Natural killer cell (primary cell): ENCODE data around the gene PRKAG2. TPM values are rescaled to one million over a fixed set of nuclear protein-coding genes. Genes with fewer than 3 reads are reported as not detected.

Source experiments
- ATAC-seq, 3 donors: fragments of 150-1000 bp in 2 of 3; fragments of 200-7000 bp in 1 of 3; cut with Tn5 transposase; 1 replicate in 1 of 3; 2 replicates in 2 of 3; pipeline ENCODE4 v1.10.0; 2021; ENCODE audit warnings: mild to moderate bottlenecking in 2 of 3, moderate library complexity in 2 of 3
- DNase-seq, 2 donors: peaks; one replicate each; pipeline versions ENCODE4 v3.0.0 to v3.0.0-alpha.2; 2013 to 2021; ENCODE audit warnings: mixed read lengths in 1 of 2
- H3K27ac ChIP-seq: one replicate; pipeline ENCODE4 v1.5.1; 2013; ENCODE audit warnings: mild to moderate bottlenecking, low read length
- H3K27me3 ChIP-seq: one replicate; pipeline ENCODE4 v1.6.1; 2013; ENCODE audit warnings: low read length; ENCODE audit not compliant: control insufficient read depth, insufficient read depth
- H3K36me3 ChIP-seq: one replicate; pipeline ENCODE4 v1.6.1; 2013; ENCODE audit warnings: low read length; ENCODE audit not compliant: control insufficient read depth, insufficient read depth
- H3K4me1 ChIP-seq: one replicate; pipeline ENCODE4 v1.6.1; 2013; ENCODE audit warnings: low read length; ENCODE audit not compliant: control insufficient read depth, insufficient read depth
- H3K4me3 ChIP-seq: one replicate; pipeline ENCODE4 v1.5.1; 2013; ENCODE audit warnings: low read length
- H3K9me3 ChIP-seq: one replicate; pipeline ENCODE4 v1.6.1; 2013; ENCODE audit warnings: low read length; ENCODE audit not compliant: control insufficient read depth, insufficient read depth
- H3K27ac Mint-ChIP-seq, 2 donors: one replicate each; pipeline ENCODE4 v1.8.0; 2022; ENCODE audit warnings: mild to moderate bottlenecking in 2 of 2, mixed read lengths in 2 of 2, moderate library complexity in 1 of 2
- H3K27me3 Mint-ChIP-seq, 2 donors: one replicate each; pipeline ENCODE4 v1.8.0; 2022; ENCODE audit warnings: low read depth in 2 of 2, mixed read lengths in 2 of 2
- H3K36me3 Mint-ChIP-seq: one replicate; pipeline ENCODE4 v1.8.0; 2022; ENCODE audit warnings: mixed read lengths
- H3K4me1 Mint-ChIP-seq, 2 donors: one replicate each; pipeline ENCODE4 v1.8.0; 2022; ENCODE audit warnings: mixed read lengths in 2 of 2
- H3K4me3 Mint-ChIP-seq: one replicate; pipeline ENCODE4 v1.8.0; 2022; ENCODE audit warnings: mild to moderate bottlenecking, moderate library complexity, mixed read lengths
- H3K9me3 Mint-ChIP-seq, 2 donors: one replicate each; pipeline ENCODE4 v1.8.0; 2022; ENCODE audit warnings: mixed read lengths in 2 of 2
- CTCF ChIP-seq: fragments of 200-600 bp; IDR thresholded peaks from one replicate; pipeline ENCODE4 v1.8.0; 2022; ENCODE audit warnings: antibody characterized with exemption
- WGBS: methylation state at CpG from one replicate; pipeline ENCODE4 v1.1.7; 2013; ENCODE audit warnings: missing lambda C conversion rate; ENCODE audit not compliant: insufficient coverage; 5-methylcytosine and 5-hydroxymethylcytosine counted together
- intact Hi-C: fragments of 100-400 bp; cut with micrococcal nuclease; formaldehyde crosslinking; loops from one replicate; pipeline ENCODE4 v1.14.2; 2022
- total RNA-seq, 4 donors: library from RNA; stranded (reverse); fragments of 120-200 nt in 1 of 4; gene quantifications; one replicate each; pipeline versions ENCODE4 v1.2.3 to v1.2.4, GENCODE V29; 2013 to 2022

The PRKAG2 gene
- total RNA-seq, 3 donors from 2014 or later (not counting 1 experiment from before 2014, with no cell fraction given), result 42.6 to 66.5 (median 64.4) TPM

- H3K9me3 Mint-ChIP-seq, result no peaks in the 10 kb centered on the region
- no peak overlapping the region for H3K27ac Mint-ChIP-seq
- DNase-seq (no peak), ATAC-seq (no peak)
- H3K27me3 ChIP-seq, result no peaks in the 10 kb centered on the region
- H3K4me3 ChIP-seq, result no peak overlapping the region
- H3K4me3 Mint-ChIP-seq, result no peak overlapping the region
- peaks cover 24 to 25% of the 10 kb centered on the region in 2 donors for H3K27me3 Mint-ChIP-seq
- intact Hi-C loops, result no loop called here
- no peaks in the 10 kb centered on the region for H3K9me3 ChIP-seq
- no peaks in the 10 kb centered on the region for H3K4me1 ChIP-seq
- no peaks in the 10 kb centered on the region for H3K36me3 ChIP-seq
- no peaks in the 10 kb centered on the region for H3K36me3 Mint-ChIP-seq
- H3K4me1 Mint-ChIP-seq, result no peaks in the 10 kb centered on the region
- H3K27ac ChIP-seq, result no peak overlapping the region
- WGBS, result 93% methylated on average over 36 of the region's 40 CpGs
- TF ChIP-seq CTCF, result no peak
Measured at GRCh38 chr7:151894111-151895007, 17.4 kb upstream of the PRKAG2 start.

DNA sequence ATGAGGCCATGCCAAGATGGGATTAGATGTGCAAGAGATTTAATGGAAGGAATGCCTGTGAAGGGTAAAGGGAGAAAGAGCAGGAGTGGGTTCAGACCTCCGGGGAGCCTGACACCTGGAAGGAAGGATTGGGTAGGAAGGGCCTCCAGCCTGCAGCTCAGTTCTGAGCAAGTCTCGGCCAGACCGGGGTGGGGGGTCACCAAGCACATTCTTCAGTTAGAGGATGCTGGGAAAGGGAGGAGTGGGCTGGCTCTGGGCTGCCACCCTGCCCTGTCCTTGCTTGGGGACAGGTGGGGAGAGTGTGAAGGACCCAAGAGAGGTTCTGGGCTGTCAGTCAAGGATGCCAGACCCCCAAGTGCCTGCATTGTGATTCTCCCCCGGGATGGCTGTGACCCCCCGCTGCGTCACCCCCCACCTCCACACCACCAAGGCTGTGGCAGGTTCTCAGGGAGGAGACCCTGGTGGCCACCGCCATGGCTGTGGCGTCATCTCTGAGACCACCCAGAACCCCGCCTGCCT, 16.5 kb upstream of the PRKAG2 start:
- TF ChIP-seq CTCF, result no peak
- Mint-ChIP-seq H3K27me3 (peaks cover 21% of the 10 kb centered on the region in 2 donors), H3K4me3 (no peak overlapping the region), H3K27ac (no peak overlapping the region), H3K9me3 (no peaks in the 10 kb centered on the region), H3K4me1 (no peaks in the 10 kb centered on the region), H3K36me3 (no peaks in the 10 kb centered on the region)
- Histone ChIP-seq H3K4me1 (no peaks in the 10 kb centered on the region), H3K27ac (no peak overlapping the region), H3K9me3 (no peaks in the 10 kb centered on the region), H3K4me3 (no peak overlapping the region), H3K27me3 (no peaks in the 10 kb centered on the region), H3K36me3 (no peaks in the 10 kb centered on the region)
- ATAC-seq (no peak), DNase-seq (no peak)
- intact Hi-C loops, result no loop called here
- 85% methylated on average over 7 of the region's 9 CpGs for WGBS

DNA sequence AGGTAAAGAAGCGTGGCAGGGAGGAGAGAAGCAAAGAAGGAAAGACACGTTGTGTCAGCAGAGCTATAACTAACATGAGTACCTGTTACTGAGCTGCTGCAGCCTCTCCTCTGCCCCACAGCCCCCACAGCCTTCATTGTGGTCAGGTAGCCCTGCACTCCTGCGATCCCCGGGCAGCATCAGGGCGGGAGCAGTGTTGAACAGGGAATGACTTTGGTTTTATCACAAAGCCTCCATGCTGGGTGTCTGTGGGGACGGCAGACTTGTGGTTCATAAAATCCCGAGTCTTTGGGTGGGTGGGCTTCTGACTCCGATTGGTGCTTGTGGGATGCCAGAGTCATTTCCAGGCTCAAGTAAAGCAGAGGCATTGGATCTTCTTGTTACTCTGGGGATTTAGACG, 14.8 kb upstream of the PRKAG2 start:
- H3K4me1 Mint-ChIP-seq, result no peaks in the 10 kb centered on the region
- no peaks in the 10 kb centered on the region for H3K9me3 ChIP-seq
- no peaks in the 10 kb centered on the region for H3K36me3 ChIP-seq
- intact Hi-C loops, result no loop called here
- TF ChIP-seq CTCF, result no peak
- no peak overlapping the region for H3K27ac Mint-ChIP-seq
- no peak overlapping the region for H3K27ac ChIP-seq
- H3K4me1 ChIP-seq, result no peaks in the 10 kb centered on the region
- H3K27me3 ChIP-seq, result no peaks in the 10 kb centered on the region
- H3K36me3 Mint-ChIP-seq, result no peaks in the 10 kb centered on the region
- H3K4me3 Mint-ChIP-seq, result no peak overlapping the region
- H3K27me3 Mint-ChIP-seq, result peaks cover 18 to 36% of the 10 kb centered on the region in 2 donors
- H3K4me3 ChIP-seq, result no peak overlapping the region
- H3K9me3 Mint-ChIP-seq, result no peaks in the 10 kb centered on the region
- ATAC-seq, result no peak
- 85% methylated on average over 9 of the region's 9 CpGs for whole genome bisulfite sequencing
- DNase-seq, result no peak
